Kidney tubule cell (primary cell): ENCODE data around the gene BEX4.
A peak's percentile ranks its signal among the peaks of the same experiment; 100 is the strongest.

ENCODE experiments used
- DNase-seq: peaks from one replicate; pipeline ENCODE4 v3.0.0-alpha.2; 2018; ENCODE audit warnings: low spot score

The BEX4 gene

GRCh38 chrX:103236296-103236695 is 21.4 kb downstream of the BEX4 start:
- DNase-seq = no peak

DNA sequence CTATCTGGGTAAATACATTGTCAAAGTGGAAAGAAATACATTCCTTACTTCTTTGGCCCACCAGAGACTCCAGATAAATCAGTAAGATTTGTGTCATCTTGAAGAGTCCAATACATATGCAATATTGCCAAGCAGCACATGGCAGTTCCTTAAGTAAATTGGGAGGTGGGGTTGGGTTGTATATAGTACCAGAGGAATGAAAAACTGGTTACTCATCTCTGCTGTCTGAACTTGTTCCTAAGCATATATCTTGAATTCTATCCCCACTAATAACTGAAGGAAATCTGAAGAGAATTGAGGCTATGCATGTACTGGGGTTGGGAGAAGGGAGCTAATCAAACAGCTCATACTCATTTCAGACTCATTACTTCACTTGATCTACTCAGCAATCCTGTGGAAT is 25.2 kb downstream of the BEX4 start:
- no peak for DNase-seq

- peak; percentile 12 for DNase-seq
Observed at GRCh38 chrX:103248553-103248952, 33.6 kb downstream of the BEX4 start.

- DNase-seq = no peak
Observed at GRCh38 chrX:103249805-103250204, 34.9 kb downstream of the BEX4 start.

- DNase-seq = no peak
Observed at GRCh38 chrX:103250977-103251376, 36.1 kb downstream of the BEX4 start.

DNA sequence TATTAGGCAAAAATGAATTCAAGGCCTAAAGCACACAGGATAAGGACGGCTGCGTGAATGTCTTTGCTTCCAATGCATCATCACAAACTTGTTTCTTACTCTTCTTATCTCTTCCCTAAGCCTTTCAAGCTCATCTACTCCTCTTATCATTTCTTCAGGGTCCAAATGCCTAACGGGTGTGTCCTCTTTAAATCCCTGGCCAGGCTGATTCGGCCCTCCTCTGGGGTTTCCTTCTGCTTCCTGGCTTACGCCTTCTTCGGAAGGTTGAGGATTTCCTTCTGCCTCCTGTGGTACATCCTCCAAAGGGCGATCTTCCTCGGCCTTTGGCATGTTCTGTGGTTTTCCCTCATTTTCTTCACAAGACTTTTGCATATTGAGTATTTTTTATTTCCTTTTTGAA is 38.7 kb downstream of the BEX4 start:
- peak; percentile 21 for DNase-seq

DNA sequence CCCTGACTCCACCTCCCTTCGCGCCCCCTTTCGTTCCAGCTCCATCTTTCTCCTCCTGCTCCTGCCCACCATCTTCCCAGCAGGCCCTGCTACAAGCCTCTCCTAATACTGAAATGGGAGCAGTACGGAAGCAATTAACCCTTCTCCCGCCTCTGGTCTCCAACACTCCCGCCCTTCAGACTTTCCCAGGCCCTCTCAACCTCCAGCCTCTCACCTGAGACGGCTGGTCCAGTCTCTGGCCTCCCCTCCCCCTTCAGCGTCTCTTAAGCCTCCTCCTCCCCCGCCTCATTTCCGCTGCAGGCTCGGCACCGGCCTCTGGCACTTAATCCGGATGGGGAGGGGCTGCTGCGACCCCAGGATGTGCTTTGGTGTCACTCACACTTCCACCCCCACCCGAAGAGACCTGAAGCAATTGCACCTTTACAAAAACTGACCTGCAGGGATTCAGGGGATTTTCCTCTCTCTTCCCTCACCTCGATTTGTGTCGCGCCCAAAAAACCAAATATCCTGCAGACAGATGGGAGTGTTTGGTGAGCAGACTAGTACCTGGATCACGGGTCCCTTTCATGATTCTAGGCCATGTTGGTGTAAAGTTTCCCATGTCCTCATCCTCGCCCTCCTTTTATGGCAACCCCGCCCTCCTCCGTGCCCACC is 39.4 kb downstream of the BEX4 start:
- peak; percentile 63 for DNase-seq

DNA sequence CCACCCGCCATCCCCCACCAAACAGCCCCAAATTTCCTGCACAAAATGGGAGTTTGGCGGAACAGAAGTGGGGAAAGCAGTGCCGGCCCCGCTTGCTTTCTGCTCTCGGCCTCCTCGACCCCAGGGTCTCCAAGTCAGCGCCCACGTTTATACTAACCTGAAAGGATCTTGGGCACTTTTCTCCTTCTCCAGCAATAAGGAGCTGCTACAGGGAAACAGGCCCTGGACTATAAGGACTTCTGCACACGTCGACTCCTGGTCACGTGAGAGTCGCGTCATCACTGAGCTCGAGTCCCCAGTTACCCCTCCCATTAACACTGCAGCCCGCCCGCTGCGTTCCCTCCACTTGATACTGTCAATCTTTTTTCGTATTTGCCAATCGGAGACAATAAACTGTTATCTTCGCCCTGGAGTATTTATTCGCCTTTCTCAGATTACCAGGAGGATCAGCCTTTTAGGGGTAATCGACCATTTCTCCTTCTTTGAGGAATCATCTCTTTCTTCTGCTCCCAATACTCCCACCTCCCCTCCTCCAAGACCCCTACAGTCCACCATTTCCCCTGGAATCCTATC is 40.1 kb downstream of the BEX4 start, which contains the start of gene TCEAL8:
Gene TCEAL8 (minus strand): TSS at position 235 of the 573 bp plus-strand sequence. CDS start 1,176 bp downstream, outside the sequence.
- DNase-seq = peak; percentile 67

DNA sequence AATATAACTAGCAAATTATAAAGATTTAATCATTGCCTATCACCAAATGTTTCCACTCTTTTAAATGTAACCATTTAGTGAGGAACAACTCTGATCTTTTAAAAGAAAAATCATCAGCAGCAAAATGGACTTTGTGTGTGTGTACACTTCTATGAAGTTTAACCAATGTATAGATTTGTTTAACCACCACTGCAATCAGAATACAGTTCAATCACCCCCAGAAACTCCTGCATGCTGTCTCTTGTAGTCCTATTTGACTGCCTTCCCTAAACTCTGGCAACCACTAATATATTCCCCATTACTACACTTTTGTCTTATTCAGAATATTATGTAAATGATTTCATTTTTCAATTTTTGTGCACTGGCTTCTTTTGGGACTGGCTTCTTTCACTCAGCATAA is 41.7 kb downstream of the BEX4 start:
- DNase-seq = no peak

DNA sequence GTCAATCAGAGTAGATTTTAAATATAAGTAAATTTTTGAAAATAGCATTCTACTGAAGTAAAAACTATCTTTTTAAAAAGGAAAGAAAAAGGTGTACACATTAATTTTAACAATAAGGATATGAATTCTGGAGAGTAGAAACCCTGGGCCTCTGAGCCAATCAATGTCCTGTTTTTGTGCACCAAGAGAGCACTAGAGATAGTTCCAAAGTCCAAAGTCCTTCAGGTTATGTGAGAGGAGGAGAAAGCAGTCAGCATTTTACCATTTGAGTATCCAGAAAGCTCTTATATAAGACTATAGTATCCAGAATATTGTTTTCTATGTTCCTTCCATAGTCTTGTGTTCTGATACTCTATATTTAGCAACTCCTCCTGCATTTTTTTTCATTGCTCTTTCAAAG is 43.4 kb downstream of the BEX4 start:
- DNase-seq = no peak
